Esophagus squamous epithelium (tissue), 4 donors: ENCODE data around the gene TBC1D9.

Experiments used
- CTCF ChIP-seq, 6 experiments: fragments of 450-650 bp in 4 of 6; fragments of 200-600 bp in 2 of 6; sonication (generic) in 2 of 6; IDR thresholded peaks; one replicate each; pipeline ENCODE4 v1.5.1; 2016 to 2019; ENCODE audit warnings: antibody characterized with exemption in 6 of 6, mild to moderate bottlenecking in 4 of 6, moderate library complexity in 4 of 6
- POLR2A ChIP-seq, 4 donors: fragments of 450-650 bp; IDR thresholded peaks; one replicate each; pipeline ENCODE4 v1.6.1; 2017; ENCODE audit warnings: antibody characterized with exemption in 4 of 4, mild to moderate bottlenecking in 4 of 4, moderate library complexity in 3 of 4

GRCh38 chr4:140781596-140781995, 25.4 kb upstream of the TBC1D9 start:
- no peak for TF ChIP-seq CTCF (IDR thresholded peaks at IDR 0.05)
- no peak for TF ChIP-seq POLR2A (IDR thresholded peaks at IDR 0.05)
